Skin epidermis (tissue), 12 donors: Measurements from ENCODE around the gene TUBAL3.

Experiments
- H3K27ac ChIP-seq, 21 experiments: fragments of 200-600 bp; sonication (generic) in 11 of 21; one replicate each; pipeline ENCODE4 v1.5.0; 2020; ENCODE audit warnings: mild to moderate bottlenecking in 3 of 21, inconsistent platforms in 2 of 21, moderate library complexity in 2 of 21
- H3K4me3 ChIP-seq, 7 experiments: fragments of 200-600 bp; sonication (generic) in 2 of 7; one replicate each; pipeline ENCODE4 v1.5.0; 2020; ENCODE audit warnings: inconsistent platforms in 2 of 7, mild to moderate bottlenecking in 2 of 7, moderate library complexity in 1 of 7

Gene TUBAL3

GRCh38 chr10:5404208-5405041 lies at the start of gene TUBAL3:
TSS of gene TUBAL3 (minus strand) at chr10:5404828. CDS start at chr10:5404792, 36 bp downstream.
- Histone ChIP-seq H3K4me3 (no peak within 1 kb of the TSS), H3K27ac (no peak within 1 kb of the TSS)

GRCh38 chr10:5453749-5454489 lies 49.3 kb upstream of the TUBAL3 start:
- H3K4me3 ChIP-seq: no peak overlapping the region
- no peak overlapping the region for H3K27ac ChIP-seq

- Histone ChIP-seq H3K4me3 (no peak overlapping the region), H3K27ac (peak overlapping the region in 2 of 21 experiments; percentile 5 to 45)
Measured at GRCh38 chr10:5450605-5451384, 46.2 kb upstream of the TUBAL3 start.

- H3K27ac ChIP-seq: peak overlapping the region in 16 of 21 experiments; percentile 5 to 86 (median 50)
- peak overlapping the region in 5 of 7 experiments; percentile 7 to 54 (median 44) for H3K4me3 ChIP-seq
Measured at GRCh38 chr10:5449823-5450222, 45.2 kb upstream of the TUBAL3 start.

- Histone ChIP-seq H3K4me3 (peak overlapping the region; percentile 10 to 60 (median 44)), H3K27ac (peak overlapping the region in 19 of 21 experiments; percentile 5 to 86 (median 55))
Measured at GRCh38 chr10:5449227-5449626, 44.6 kb upstream of the TUBAL3 start.

- H3K4me3 ChIP-seq: peak overlapping the region; percentile 25 to 60 (median 44)
Measured at GRCh38 chr10:5448333-5449001, 43.8 kb upstream of the TUBAL3 start.

GRCh38 chr10:5447611-5448071 lies 43.0 kb upstream of the TUBAL3 start:
- H3K27ac ChIP-seq: peak overlapping the region in 20 of 21 experiments; percentile 38 to 86 (median 79)
- H3K4me3 ChIP-seq: peak overlapping the region; percentile 25 to 60 (median 44)

More at GRCh38 chr10:5448333-5449001, 43.8 kb upstream of the TUBAL3 start:
- H3K27ac ChIP-seq: peak overlapping the region in 19 of 21 experiments; percentile 5 to 86 (median 74)

GRCh38 chr10:5447056-5447455 lies 42.4 kb upstream of the TUBAL3 start:
- Histone ChIP-seq H3K4me3 (peak overlapping the region; percentile 25 to 60 (median 44)), H3K27ac (peak overlapping the region in 20 of 21 experiments; percentile 38 to 86 (median 79))

GRCh38 chr10:5446390-5446926 lies 41.8 kb upstream of the TUBAL3 start:
- peak overlapping the region; percentile 25 to 60 (median 44) for H3K4me3 ChIP-seq
- peak overlapping the region in 20 of 21 experiments; percentile 56 to 86 (median 79) for H3K27ac ChIP-seq

GRCh38 chr10:5445006-5445405 lies 40.4 kb upstream of the TUBAL3 start:
- H3K27ac ChIP-seq: no peak overlapping the region
- H3K4me3 ChIP-seq: no peak overlapping the region

- Histone ChIP-seq H3K4me3 (no peak overlapping the region), H3K27ac (no peak overlapping the region)
Measured at GRCh38 chr10:5443429-5443828, 38.8 kb upstream of the TUBAL3 start.

- no peak overlapping the region for H3K27ac ChIP-seq
- no peak overlapping the region for H3K4me3 ChIP-seq
Measured at GRCh38 chr10:5442990-5443370, 38.4 kb upstream of the TUBAL3 start.

GRCh38 chr10:5442065-5442989 lies 37.7 kb upstream of the TUBAL3 start:
- Histone ChIP-seq H3K4me3 (no peak overlapping the region), H3K27ac (no peak overlapping the region)

GRCh38 chr10:5441106-5441505 lies 36.5 kb upstream of the TUBAL3 start:
- no peak overlapping the region for H3K4me3 ChIP-seq
- no peak overlapping the region for H3K27ac ChIP-seq

- no peak overlapping the region for H3K27ac ChIP-seq
Measured at GRCh38 chr10:5440206-5440605, 35.6 kb upstream of the TUBAL3 start.

GRCh38 chr10:5435328-5435727 lies 30.7 kb upstream of the TUBAL3 start:
- Histone ChIP-seq H3K27ac (no peak overlapping the region), H3K4me3 (no peak overlapping the region)

More at GRCh38 chr10:5440206-5440605, 35.6 kb upstream of the TUBAL3 start:
- H3K4me3 ChIP-seq: no peak overlapping the region

- peak overlapping the region in 5 of 21 experiments; percentile 8 to 35 (median 27) for H3K27ac ChIP-seq
- no peak overlapping the region for H3K4me3 ChIP-seq
Measured at GRCh38 chr10:5434017-5434753, 29.6 kb upstream of the TUBAL3 start.
